ENCODE data around the gene CYP17A1. TPM values are rescaled to one million over a fixed set of nuclear protein-coding genes. Genes with fewer than 3 reads are reported as not detected.
"Not testable (repeated sequence)": the region's sequence is repeated elsewhere in the genome, so short reads cannot be mapped to it uniquely, and the experiment has no call there.

CYP17A1 gene
- polyA plus RNA-seq, 2 of the 4 experiments (the other 2 are of a cell fraction) = not detected

- ChIA-PET CTCF (no interaction called here), POLR2A (no interaction called here)
- no peak for TF ChIP-seq PHF8 (IDR thresholded peaks at IDR 0.05; ENCODE audit: borderline replicate concordance, low read depth)
- peak; percentile 16 for TF ChIP-seq MAFK (IDR thresholded peaks at IDR 0.05; ENCODE audit: partially characterized antibody)
- 78% methylated on average over 3 of the region's 3 CpGs for WGBS (ENCODE audit: missing lambda C conversion rate)
- Histone ChIP-seq H3K4me1 (peaks cover 23% of the 10 kb centered on the region), H3K9me3 (no peaks in the 10 kb centered on the region), H3K4me2 (no peak overlapping the region; the same call in 2 of the 3 replicates), H3K27ac (peak overlapping the region in 1 of 2 experiments; percentile 17; a peak in 1 of 6 replicates), H3K4me3 (no peak overlapping the region)
- ATAC-seq = no peak
- DNase-seq (ENCODE audit: low read depth in 1 of 2, low spot score in 1 of 2) = no peak
- FAIRE-seq = no peak
Observed at GRCh38 chr10:102856758-102857424, 19.7 kb upstream of the CYP17A1 start.

- Histone ChIP-seq H3K4me1 (peaks cover 23% of the 10 kb centered on the region), H3K27ac (peak overlapping the region; percentile 21 to 54; a peak in 3 of 6 replicates), H3K4me3 (0 out of 3 replicates have a peak overlapping the region, but pooled peaks have one; percentile 4), H3K4me2 (peak overlapping the region; percentile 70)
- POLR2A ChIA-PET = interaction anchor here (0.7 to 1.2 kb wide), 2 partner anchors 46 to 142 kb away, joined by 4 to 7 read pairs; partner anchors contain the start of gene ARL3
- peak in 1 of 2 experiments; percentile 46; a peak in 3 of 6 replicates for ATAC-seq
- WGBS (ENCODE audit: missing lambda C conversion rate) = 37% methylated on average over 11 of the region's 11 CpGs
- peak in 1 of 2 experiments; percentile 62 for DNase-seq (ENCODE audit: low read depth in 1 of 2, low spot score in 1 of 2)
- FAIRE-seq; H3K9me3 ChIP-seq; TF ChIP-seq FOSL2 (IDR thresholded peaks at IDR 0.05): not testable (repeated sequence)
- TF ChIP-seq CHD4 (IDR thresholded peaks at IDR 0.05; ENCODE audit: borderline replicate concordance) (peak; percentile 71), FOSL2 (CRISPR knock-in tag; IDR thresholded peaks at IDR 0.05) (peak; percentile 76)
- CTCF ChIA-PET = interaction anchor here (0.6 kb wide), 1 partner anchor 399 kb away, joined by 4 read pairs; no protein-coding TSS in a partner anchor
Observed at GRCh38 chr10:102855731-102856436, 18.7 kb upstream of the CYP17A1 start.

GRCh38 chr10:102853237-102853636 is 16.0 kb upstream of the CYP17A1 start:
- POLR2A ChIA-PET; H3K9me3 ChIP-seq; H3K4me3 ChIP-seq; H3K27ac ChIP-seq; CTCF ChIA-PET; DNase-seq (ENCODE audit: low read depth in 1 of 2, low spot score in 1 of 2); ATAC-seq; FAIRE-seq: not testable (repeated sequence)
- Histone ChIP-seq H3K4me2 (peak overlapping the region; percentile 63; the same call in 2 of the 3 replicates), H3K4me1 (peaks cover 23% of the 10 kb centered on the region)
- WGBS (ENCODE audit: missing lambda C conversion rate) = 88% methylated on average over 7 of the region's 7 CpGs

GRCh38 chr10:102850025-102850518 is 12.9 kb upstream of the CYP17A1 start:
- no peak overlapping the region for H3K4me2 ChIP-seq
- TF ChIP-seq JUNB (IDR thresholded peaks at IDR 0.05) (no peak), ZFP36 (IDR thresholded peaks at IDR 0.05; ENCODE audit: borderline replicate concordance, partially characterized antibody) (no peak)
- ChIA-PET CTCF (interaction anchor here (0.7 to 3.1 kb wide), 3 partner anchors 15 to 51 kb away, joined by 3 to 9 read pairs (median 5); no protein-coding TSS in a partner anchor), POLR2A (no interaction called here)
- 75% methylated on average over 9 of the region's 9 CpGs for WGBS (ENCODE audit: missing lambda C conversion rate)
- H3K4me1 ChIP-seq = peaks cover 6% of the 10 kb centered on the region
- FAIRE-seq (no peak), DNase-seq (ENCODE audit: low read depth in 1 of 2, low spot score in 1 of 2) (no peak), ATAC-seq (no peak)
- H3K4me3 ChIP-seq = no peak overlapping the region
- no peak overlapping the region for H3K27ac ChIP-seq
- H3K9me3 ChIP-seq = no peaks in the 10 kb centered on the region

GRCh38 chr10:102845352-102845902 is 8.2 kb upstream of the CYP17A1 start:
- Histone ChIP-seq H3K27ac (no peak overlapping the region), H3K9me3 (no peaks in the 10 kb centered on the region), H3K4me1 (no peaks in the 10 kb centered on the region), H3K4me2 (no peak overlapping the region), H3K4me3 (no peak overlapping the region)
- no peak for DNase-seq (ENCODE audit: low read depth in 1 of 2, low spot score in 1 of 2)
- TF ChIP-seq HES2 (IDR thresholded peaks at IDR 0.05) (no peak), EHF (CRISPR knock-in tag; IDR thresholded peaks at IDR 0.05) (no peak), NR3C1 (IDR thresholded peaks at IDR 0.05) (no peak), KDM1A (IDR thresholded peaks at IDR 0.05; ENCODE audit: low read depth) (no peak), HOXB13 (CRISPR knock-in tag; IDR thresholded peaks at IDR 0.05; ENCODE audit: low read depth) (no peak), RAD21 (conservative IDR thresholded peaks at IDR 0.05 in 1 of 2, IDR thresholded peaks at IDR 0.05 in 1 of 2) (no peak), RARB (CRISPR knock-in tag; IDR thresholded peaks at IDR 0.05) (no peak), MAX (IDR thresholded peaks at IDR 0.05) (no peak), HDAC2 (IDR thresholded peaks at IDR 0.05) (no peak), CTCF (IDR thresholded peaks at IDR 0.05) (no peak), JUN (IDR thresholded peaks at IDR 0.05) (no peak), JUNB (IDR thresholded peaks at IDR 0.05) (no peak), HOXB5 (CRISPR knock-in tag; IDR thresholded peaks at IDR 0.05) (no peak), HOXA7 (CRISPR knock-in tag; IDR thresholded peaks at IDR 0.05) (no peak), ZNF302 (CRISPR knock-in tag; IDR thresholded peaks at IDR 0.05) (no peak), TFCP2L1 (CRISPR knock-in tag; IDR thresholded peaks at IDR 0.05) (no peak)
- FAIRE-seq = no peak
- ChIA-PET POLR2A (no interaction called here), CTCF (interaction anchor here (1.8 to 3.8 kb wide), 2 partner anchors 9 to 56 kb away, joined by 13 to 35 read pairs; partner anchors contain the start of gene CYP17A1)
- no peak for ATAC-seq
- 30% methylated on average over 9 of the region's 9 CpGs for WGBS (ENCODE audit: missing lambda C conversion rate)
